LNCAP (cell line): Measurements from ENCODE around the gene MBD2.

Source experiments
- TF ChIP-seq, protein P1 (sequence below): fragments of 450-650 bp; IDR thresholded peaks from 2 replicates; pipeline ENCODE4 v1.5.1; 2017; ENCODE audit warnings: mild to moderate bottlenecking

The MBD2 gene

DNA sequence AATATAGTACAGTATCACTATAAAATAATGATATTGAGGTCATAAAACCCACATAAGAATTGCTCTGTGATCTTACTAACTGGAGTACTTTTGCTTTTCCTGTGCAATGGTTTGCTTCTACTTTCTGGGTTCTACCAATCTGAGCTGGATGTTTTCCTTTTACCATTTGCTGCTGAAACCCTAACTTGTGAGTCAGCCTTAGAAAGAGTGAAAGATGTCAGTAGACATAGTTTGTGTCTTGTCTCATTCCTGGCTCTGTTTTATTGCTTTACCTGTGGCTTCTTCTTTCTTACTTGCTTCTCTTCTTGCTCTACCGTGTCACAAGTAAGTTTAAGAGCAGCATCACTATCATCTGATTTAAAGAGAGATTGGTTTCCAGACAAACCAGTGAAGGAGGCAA is 61.0 kb downstream of the MBD2 start:
- TF ChIP-seq, protein P1, sequence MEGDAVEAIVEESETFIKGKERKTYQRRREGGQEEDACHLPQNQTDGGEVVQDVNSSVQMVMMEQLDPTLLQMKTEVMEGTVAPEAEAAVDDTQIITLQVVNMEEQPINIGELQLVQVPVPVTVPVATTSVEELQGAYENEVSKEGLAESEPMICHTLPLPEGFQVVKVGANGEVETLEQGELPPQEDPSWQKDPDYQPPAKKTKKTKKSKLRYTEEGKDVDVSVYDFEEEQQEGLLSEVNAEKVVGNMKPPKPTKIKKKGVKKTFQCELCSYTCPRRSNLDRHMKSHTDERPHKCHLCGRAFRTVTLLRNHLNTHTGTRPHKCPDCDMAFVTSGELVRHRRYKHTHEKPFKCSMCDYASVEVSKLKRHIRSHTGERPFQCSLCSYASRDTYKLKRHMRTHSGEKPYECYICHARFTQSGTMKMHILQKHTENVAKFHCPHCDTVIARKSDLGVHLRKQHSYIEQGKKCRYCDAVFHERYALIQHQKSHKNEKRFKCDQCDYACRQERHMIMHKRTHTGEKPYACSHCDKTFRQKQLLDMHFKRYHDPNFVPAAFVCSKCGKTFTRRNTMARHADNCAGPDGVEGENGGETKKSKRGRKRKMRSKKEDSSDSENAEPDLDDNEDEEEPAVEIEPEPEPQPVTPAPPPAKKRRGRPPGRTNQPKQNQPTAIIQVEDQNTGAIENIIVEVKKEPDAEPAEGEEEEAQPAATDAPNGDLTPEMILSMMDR, result no peak

DNA sequence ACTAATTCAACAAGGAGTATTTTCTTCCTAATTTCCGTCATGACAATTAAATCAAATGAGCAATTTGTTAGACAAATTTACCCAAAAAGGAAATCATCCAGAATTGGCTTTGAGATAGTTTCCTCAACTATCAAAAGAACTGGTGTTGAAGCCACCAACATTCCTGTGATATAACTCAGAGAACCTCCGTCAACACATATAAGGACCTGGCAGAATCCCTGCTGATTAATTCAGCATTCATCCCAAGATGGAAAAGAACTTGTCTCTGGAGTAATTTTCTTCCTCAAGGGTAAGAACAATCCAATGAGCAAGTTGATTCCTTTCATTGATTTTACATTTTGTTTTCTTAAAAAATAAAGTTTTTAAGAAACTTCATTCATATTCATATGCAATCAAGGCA is 62.0 kb downstream of the MBD2 start:
- TF ChIP-seq, protein P1, result no peak

DNA sequence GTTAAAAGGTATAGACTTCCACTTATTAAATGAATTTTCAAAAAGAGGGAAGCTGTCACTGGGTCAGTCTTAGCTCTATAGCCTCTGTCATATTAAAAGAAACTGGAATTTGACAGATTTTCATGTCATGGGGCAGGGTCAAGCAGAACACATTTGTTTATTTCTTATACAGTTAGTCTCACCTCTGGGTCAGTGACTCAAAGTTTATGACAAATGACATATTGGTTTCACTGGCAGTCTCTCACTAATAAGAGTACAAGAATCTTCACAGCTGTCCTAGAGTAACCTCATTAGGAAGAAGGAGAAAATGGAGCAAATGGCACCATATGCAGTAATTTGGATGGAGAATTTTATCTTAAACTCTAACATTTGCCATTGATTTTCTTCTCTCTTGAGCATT is 63.2 kb downstream of the MBD2 start:
- TF ChIP-seq, protein P1, result no peak

DNA sequence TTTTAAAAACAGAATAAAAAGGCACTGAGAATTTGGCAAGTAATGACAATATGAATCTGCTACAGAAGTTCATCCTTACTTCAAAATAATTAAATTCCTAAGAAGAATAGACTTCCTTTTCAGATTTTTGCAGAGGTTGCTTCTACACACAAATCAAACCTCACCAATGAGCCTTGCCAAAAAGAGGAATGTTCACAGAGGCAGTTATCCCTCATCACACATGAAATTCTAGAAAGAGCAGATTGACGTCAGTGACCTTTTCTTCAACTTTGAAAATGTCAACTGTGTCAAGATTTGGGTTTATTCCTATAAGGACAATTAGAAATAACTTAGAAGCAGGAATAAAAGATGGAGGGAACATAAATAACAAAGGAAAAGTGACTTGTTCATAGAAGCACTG is 64.6 kb downstream of the MBD2 start:
- TF ChIP-seq, protein P1, result no peak

DNA sequence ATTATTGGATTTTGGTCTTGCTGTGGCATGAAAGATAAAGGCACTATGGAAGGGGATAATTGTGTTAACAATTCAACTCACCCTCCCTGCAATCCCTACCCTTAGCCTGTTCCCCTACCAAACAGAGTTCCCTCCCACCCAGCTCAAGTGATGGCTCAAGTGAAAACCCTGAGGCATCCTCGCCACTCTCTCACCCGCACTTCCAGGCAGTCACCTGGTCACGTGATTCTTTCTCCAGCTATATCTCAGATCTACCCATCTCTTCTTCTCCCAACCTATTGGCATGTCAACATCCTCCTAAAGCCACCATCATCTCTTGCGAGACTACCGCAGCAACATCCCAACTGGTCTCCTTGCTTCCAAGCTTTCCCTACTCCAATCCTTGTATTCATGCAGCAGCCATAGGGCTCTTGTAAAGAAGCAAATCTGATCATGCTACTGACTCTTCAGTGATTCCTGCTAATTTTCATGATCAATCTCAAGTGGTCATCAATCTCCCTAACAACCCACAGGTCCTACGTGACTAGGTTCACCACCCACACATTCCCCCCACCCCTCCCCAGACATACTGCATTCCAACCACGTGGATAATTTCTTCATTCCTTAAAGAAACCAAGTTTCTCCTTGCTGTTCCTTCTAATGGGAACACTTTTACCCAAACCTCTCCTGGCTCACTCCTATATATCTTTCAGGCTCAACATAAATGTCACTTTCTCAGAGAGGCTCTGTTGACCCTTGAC is 66.7 kb downstream of the MBD2 start:
- TF ChIP-seq, protein P1, result no peak

DNA sequence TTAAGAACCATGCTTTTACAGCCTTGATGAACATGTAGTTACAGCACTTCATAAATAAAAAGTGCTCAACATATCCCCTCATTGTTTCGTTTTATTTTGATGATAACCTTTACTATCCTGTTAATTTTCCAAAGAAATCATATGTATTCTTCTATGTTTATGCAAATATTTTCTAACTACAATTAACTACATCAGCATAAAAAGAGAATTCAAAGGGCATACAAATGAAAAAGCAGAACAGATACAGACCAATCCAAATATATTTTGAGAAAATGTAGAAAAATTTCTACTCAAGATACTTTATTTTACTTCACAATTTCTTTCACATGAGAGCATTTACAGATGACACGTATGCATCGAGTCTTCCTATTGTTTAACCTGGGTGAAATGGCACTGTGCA is 69.1 kb downstream of the MBD2 start:
- TF ChIP-seq, protein P1, result no peak

DNA sequence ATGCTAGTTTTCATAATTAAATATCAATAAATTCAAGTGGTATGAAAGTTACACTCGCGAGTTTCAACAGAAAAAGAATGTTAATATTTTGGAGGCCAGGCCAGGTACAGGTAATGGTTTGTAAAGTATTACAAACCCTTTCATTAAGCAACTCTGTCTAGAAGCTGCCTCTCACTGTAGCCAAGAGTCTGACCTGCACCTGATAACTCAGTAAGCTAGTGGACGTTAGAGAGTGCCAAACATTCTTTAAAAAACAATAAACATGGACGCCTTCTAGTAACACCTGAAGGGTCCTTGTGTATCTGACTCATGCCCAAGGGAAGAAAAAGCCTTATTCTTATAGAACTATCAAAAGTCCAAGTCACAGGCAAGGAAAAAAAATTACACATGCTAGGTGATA is 70.2 kb downstream of the MBD2 start:
- TF ChIP-seq, protein P1, result no peak

DNA sequence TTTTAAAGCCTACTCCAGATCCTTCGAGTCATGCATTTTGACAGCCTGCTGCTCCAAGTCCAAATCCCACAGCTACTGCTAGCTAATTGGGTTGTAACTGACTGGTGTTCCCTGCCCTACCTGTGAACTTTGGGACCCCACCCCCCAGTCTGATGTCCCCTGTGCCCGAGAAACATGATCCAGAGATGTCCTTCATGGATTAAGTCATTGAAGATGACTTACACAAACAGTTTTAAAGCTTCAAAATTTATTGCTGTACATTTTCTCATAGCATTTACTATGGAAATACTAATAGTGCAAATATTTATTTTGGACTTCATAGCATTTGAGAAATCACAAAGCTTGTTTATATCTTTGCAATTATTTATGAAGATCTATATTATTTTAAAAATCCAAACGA is 73.1 kb downstream of the MBD2 start:
- TF ChIP-seq, protein P1, result no peak
